ENCODE measurements around the gene CEP89. TPM values are rescaled to one million over a fixed set of nuclear protein-coding genes. Genes with fewer than 3 reads are reported as not detected.

Gene CEP89
- total and polyA plus RNA-seq, 5 donors, result 5.6 to 11.3 (median 9.2) TPM

DNA sequence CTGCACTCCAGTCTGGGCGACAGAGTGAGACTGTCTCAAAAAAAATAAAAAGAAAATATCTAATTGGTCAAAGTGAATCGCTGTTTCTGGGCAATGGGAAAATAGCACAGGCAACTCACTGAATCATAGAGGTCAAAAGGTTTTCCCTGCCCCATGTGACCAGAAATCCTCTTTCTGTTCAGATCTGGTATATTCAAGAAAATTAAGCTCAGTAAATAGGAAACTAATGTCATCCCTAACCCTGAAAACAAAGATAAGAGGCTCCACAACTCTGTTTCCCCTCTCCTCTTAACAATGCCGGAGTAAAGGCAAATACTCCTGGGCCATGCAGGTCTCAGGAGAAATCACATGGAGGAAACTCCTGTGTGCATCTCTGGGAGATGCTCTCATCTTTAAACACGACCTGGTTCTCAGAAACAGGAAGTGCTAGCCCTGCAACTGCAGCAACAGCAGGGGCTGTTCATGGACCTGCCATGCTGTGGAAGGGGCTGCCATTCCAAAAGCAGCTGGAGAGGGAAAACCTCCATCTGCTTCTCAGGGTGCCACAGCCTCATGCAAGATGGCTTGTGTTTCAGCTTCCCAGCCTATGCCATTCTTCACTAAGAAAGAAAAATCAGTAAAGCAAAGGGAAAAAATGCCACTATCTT lies 54.7 kb downstream of the CEP89 start:
- no peaks in the 10 kb centered on the region for H3K27me3 ChIP-seq (ENCODE audit: control insufficient read depth, insufficient read depth)
- DNase-seq (no peak), ATAC-seq (no peak)
- H3K27ac ChIP-seq (ENCODE audit: low read length), result no peak overlapping the region
- WGBS, result 49% methylated on average over 4 of the region's 4 CpGs
- H3K9me3 ChIP-seq (ENCODE audit: control insufficient read depth, low read length), result no peaks in the 10 kb centered on the region
- intact Hi-C loops (cut with DNase I), result no loop called here
- no peaks in the 10 kb centered on the region for H3K4me1 ChIP-seq (ENCODE audit: control insufficient read depth, insufficient read depth, low read length)
- H3K4me3 ChIP-seq (ENCODE audit: low read length), result no peak overlapping the region

DNA sequence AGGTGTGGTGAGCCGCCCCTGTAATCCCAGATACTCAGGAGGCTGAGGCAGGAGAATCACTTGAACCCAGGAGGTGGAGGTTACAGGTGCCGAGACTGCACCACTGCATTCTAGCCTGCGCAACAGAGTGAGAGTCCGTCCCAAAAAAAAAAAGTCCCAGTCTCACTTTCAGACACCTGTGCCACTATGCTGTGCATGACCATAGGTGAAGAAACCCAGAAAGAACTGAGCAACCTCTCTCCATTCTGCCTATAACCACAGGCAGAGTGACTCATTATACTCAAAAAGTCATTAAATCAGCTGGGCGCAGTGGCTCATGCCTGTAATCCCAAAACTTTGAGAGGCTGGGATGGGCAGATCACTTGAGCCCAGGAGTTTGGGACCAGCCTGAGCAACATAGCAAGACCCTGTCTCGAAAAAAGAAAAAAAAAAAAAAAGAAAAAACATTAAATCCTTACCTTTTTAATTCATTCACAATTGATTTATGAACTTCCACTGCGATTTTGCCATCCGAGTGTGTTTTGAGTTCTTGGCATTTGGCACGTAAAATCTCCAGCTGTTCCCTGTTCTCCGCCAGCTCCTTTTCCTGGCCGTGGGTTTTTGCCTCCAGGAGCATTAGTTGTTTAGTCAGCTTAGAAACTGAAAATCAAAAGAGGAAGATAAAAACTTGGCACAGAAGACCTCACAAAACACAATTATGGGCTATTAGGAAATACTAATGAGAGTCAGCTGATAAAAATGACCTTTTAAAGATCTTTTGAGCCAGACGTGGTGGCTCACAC lies 56.7 kb downstream of the CEP89 start:
- no peaks in the 10 kb centered on the region for H3K9me3 ChIP-seq (ENCODE audit: control insufficient read depth, low read length)
- ATAC-seq, result no peak
- intact Hi-C loops (cut with DNase I), result no loop called here

DNA sequence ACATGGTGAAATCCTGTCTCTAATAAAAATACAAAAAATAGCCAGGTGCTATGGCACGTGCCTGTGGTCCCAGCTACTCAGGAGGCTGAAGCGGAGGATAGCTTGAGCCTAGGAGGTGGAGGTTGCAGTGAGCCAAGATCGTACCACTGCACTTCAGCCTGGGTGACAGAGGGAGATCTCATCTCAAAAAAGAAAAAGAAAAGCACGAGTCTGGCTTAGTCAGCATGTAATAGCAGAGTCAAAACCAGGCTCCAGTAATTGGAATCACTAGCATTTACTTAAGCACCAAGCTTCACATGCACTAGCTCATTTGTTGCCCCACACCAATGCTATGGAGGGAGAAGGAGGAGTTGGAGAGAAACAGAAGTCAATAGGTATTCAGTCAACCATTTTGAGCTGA lies 60.3 kb downstream of the CEP89 start:
- DNase-seq, result no peak
- no peak for ATAC-seq
- intact Hi-C loops (cut with DNase I), result no loop called here
- Histone ChIP-seq H3K27ac (ENCODE audit: low read length) (no peak overlapping the region), H3K9me3 (ENCODE audit: control insufficient read depth, low read length) (no peaks in the 10 kb centered on the region), H3K4me1 (ENCODE audit: control insufficient read depth, insufficient read depth, low read length) (no peaks in the 10 kb centered on the region), H3K4me3 (ENCODE audit: low read length) (no peak overlapping the region), H3K27me3 (ENCODE audit: control insufficient read depth, insufficient read depth) (no peaks in the 10 kb centered on the region)
- 97% methylated on average over 4 of the region's 4 CpGs for WGBS

More for the DNA sequence above, 56.7 kb downstream of the CEP89 start:
- no peaks in the 10 kb centered on the region for H3K27me3 ChIP-seq (ENCODE audit: control insufficient read depth, insufficient read depth)
- WGBS, result 86% methylated on average over 12 of the region's 12 CpGs
- no peak overlapping the region for H3K27ac ChIP-seq (ENCODE audit: low read length)
- no peaks in the 10 kb centered on the region for H3K4me1 ChIP-seq (ENCODE audit: control insufficient read depth, insufficient read depth, low read length)
- no peak overlapping the region for H3K4me3 ChIP-seq (ENCODE audit: low read length)
- DNase-seq, result no peak

DNA sequence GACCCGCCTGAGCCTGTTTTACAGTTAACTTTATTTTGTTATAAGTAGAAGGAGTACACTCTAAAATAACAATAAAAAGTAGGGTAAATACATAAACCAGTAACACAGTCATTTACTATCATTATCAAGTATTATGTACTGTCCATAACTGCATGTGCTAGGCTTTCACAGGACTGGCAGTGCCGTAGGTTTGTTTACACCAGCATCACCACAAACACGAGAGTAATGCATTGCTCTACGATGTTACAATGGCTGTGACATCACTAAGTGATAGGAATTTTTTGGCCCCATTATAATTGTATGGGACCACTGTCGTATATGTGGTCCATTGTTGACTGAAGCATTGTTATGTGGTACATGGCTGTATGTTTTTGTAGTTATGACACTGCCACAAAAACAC lies 60.9 kb downstream of the CEP89 start:
- intact Hi-C loops (cut with DNase I), result no loop called here
- H3K4me1 ChIP-seq (ENCODE audit: control insufficient read depth, insufficient read depth, low read length), result no peaks in the 10 kb centered on the region
- H3K4me3 ChIP-seq (ENCODE audit: low read length), result no peak overlapping the region
- ATAC-seq (no peak), DNase-seq (no peak)
- no peak overlapping the region for H3K27ac ChIP-seq (ENCODE audit: low read length)
- H3K9me3 ChIP-seq (ENCODE audit: control insufficient read depth, low read length), result no peaks in the 10 kb centered on the region
- WGBS, result 94% methylated on average over 5 of the region's 5 CpGs
- no peaks in the 10 kb centered on the region for H3K27me3 ChIP-seq (ENCODE audit: control insufficient read depth, insufficient read depth)

DNA sequence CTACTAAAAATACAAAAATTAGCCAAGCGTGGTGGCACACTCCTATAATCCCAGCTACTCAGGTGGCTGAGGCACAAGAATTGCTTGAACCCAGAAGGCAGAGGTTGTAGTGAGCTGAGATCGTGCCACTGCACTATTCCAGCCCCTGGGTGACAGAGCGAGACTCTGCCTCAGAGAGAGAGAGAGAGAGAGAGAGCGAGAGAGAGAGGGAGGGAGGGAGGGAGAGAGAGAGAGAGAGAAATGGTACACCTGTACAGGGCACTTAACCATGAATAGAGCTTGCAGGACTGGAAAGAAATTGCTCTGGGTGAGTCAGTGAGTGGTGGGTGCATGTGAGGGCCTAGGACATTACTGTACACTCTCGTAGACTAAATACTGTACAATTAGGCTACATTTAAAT lies 61.7 kb downstream of the CEP89 start:
- Histone ChIP-seq H3K4me3 (ENCODE audit: low read length) (no peak overlapping the region), H3K4me1 (ENCODE audit: control insufficient read depth, insufficient read depth, low read length) (no peaks in the 10 kb centered on the region), H3K27me3 (ENCODE audit: control insufficient read depth, insufficient read depth) (no peaks in the 10 kb centered on the region), H3K9me3 (ENCODE audit: control insufficient read depth, low read length) (peaks cover 3% of the 10 kb centered on the region), H3K27ac (ENCODE audit: low read length) (no peak overlapping the region)
- WGBS, result 94% methylated on average over 5 of the region's 5 CpGs
- ATAC-seq (no peak), DNase-seq (no peak)
- intact Hi-C loops (cut with DNase I), result no loop called here

DNA sequence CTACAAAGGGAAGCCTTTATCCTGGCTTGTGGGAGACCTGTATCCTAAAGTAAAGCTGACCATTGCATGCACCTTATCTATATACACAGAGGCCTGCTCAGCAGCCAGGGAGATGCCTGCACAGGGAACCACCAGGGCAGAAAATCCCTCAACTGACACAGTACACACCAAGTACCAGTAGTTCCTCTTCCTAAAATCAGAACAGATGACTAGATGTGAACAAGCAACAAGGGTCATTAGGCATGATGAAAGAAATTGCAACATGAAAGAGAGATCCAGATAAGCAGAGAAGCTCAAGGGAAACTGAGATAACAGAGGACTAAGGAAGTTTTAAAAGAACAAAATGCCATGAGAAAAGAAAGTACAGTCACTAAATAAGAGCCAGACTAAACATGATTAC lies 62.5 kb downstream of the CEP89 start:
- Histone ChIP-seq H3K9me3 (ENCODE audit: control insufficient read depth, low read length) (peaks cover 3% of the 10 kb centered on the region), H3K4me3 (ENCODE audit: low read length) (no peak overlapping the region), H3K27ac (ENCODE audit: low read length) (no peak overlapping the region), H3K4me1 (ENCODE audit: control insufficient read depth, insufficient read depth, low read length) (no peaks in the 10 kb centered on the region), H3K27me3 (ENCODE audit: control insufficient read depth, insufficient read depth) (no peaks in the 10 kb centered on the region)
- ATAC-seq, result no peak
- DNase-seq, result no peak
- intact Hi-C loops (cut with DNase I), result no loop called here

DNA sequence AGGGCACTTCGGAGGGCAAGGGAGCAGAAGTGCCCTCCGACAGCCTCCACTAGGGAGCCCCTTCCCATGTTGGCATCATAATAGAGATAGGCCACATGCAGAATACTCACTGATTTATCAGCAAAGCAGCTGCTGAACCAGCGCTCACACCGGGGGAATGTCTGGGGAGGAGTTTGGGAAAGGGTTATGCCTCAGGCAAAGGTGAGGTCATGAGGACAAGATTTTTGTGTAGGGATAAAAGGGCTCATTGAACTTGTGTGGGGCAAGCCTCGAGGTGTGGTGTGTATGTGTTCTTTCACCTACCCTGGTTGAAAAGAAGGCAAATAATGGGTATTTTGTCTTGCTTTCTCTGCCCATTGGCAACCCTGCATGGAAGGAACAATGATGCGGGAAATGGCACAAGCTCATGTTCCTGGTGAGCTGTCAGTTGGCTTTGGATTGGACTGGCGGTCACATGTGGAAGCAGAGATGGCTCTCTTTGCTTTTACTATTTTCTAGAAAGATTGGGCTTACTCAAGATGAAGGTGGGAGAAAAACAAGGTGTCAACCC lies 63.0 kb downstream of the CEP89 start:
- DNase-seq (no peak), ATAC-seq (no peak)
- no peak overlapping the region for H3K4me3 ChIP-seq (ENCODE audit: low read length)
- H3K27me3 ChIP-seq (ENCODE audit: control insufficient read depth, insufficient read depth), result no peaks in the 10 kb centered on the region
- intact Hi-C loops (cut with DNase I), result no loop called here
- 92% methylated on average over 7 of the region's 7 CpGs for WGBS
- no peaks in the 10 kb centered on the region for H3K4me1 ChIP-seq (ENCODE audit: control insufficient read depth, insufficient read depth, low read length)
- H3K27ac ChIP-seq (ENCODE audit: low read length), result no peak overlapping the region
- peaks cover 3% of the 10 kb centered on the region for H3K9me3 ChIP-seq (ENCODE audit: control insufficient read depth, low read length)

DNA sequence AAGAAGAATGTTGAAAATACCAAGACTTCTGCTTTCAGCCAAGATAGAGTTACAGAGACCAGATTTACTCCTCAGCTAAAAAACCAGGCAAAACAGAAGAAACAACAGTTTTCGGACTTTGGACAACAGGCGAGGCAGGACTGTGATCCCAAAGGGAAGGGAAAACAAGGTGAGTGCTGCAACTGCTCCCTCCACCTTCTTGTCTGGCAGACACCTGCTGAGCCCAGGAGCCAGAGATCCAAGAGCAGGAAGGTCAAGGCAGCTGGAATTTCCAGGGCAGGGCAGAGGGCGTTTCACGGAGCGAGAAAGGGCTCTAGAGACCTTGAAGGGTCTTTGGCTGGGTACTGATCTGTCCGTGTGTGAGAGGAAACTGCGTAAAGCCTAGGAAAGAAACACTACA lies 69.3 kb downstream of the CEP89 start:
- no peak overlapping the region for H3K4me3 ChIP-seq (ENCODE audit: low read length)
- H3K4me1 ChIP-seq (ENCODE audit: control insufficient read depth, insufficient read depth, low read length), result no peaks in the 10 kb centered on the region
- no peak overlapping the region for H3K27ac ChIP-seq (ENCODE audit: low read length)
- 84% methylated on average over 7 of the region's 7 CpGs for WGBS
- DNase-seq, result no peak
- intact Hi-C loops (cut with DNase I), result no loop called here
- ATAC-seq, result no peak
- no peaks in the 10 kb centered on the region for H3K27me3 ChIP-seq (ENCODE audit: control insufficient read depth, insufficient read depth)
- H3K9me3 ChIP-seq (ENCODE audit: control insufficient read depth, low read length), result peaks cover 3% of the 10 kb centered on the region

DNA sequence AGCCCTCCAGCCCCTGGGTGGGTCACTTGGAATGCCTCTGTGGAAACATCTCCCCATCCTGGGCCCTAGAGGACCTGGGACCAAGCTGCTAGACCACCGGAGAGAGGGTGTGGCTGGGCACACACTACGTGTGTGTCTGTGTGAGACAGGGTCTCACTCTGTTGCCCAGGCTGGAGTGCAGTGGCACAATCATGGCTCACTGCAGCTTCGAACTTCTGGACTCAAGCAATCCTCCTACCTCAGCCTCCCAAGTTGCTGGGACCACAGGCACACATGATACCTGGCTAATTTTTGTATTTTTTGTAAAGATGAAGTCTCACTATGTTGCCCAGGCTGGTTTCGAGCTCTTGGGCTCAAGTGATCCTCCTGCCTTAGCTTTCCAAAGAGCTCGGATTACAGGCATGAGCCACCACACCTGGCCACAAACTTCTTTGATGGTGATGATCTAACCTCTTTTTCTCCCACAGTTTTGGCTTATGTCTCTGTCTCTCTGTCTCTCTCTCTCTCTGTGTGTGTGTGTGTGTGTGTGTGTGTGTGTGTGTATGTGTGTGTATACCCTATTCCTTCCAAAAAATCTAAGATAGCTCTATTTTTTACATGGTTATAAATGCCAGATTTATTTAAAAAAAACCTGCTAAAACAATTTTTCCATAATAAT lies 70.1 kb downstream of the CEP89 start:
- no peak for ATAC-seq
- H3K9me3 ChIP-seq (ENCODE audit: control insufficient read depth, low read length), result peaks cover 3% of the 10 kb centered on the region
- 81% methylated on average over 5 of the region's 5 CpGs for WGBS
- no peak for DNase-seq
- H3K27ac ChIP-seq (ENCODE audit: low read length), result no peak overlapping the region
- no peaks in the 10 kb centered on the region for H3K4me1 ChIP-seq (ENCODE audit: control insufficient read depth, insufficient read depth, low read length)
- intact Hi-C loops (cut with DNase I), result no loop called here
- H3K4me3 ChIP-seq (ENCODE audit: low read length), result no peak overlapping the region
- no peaks in the 10 kb centered on the region for H3K27me3 ChIP-seq (ENCODE audit: control insufficient read depth, insufficient read depth)

DNA sequence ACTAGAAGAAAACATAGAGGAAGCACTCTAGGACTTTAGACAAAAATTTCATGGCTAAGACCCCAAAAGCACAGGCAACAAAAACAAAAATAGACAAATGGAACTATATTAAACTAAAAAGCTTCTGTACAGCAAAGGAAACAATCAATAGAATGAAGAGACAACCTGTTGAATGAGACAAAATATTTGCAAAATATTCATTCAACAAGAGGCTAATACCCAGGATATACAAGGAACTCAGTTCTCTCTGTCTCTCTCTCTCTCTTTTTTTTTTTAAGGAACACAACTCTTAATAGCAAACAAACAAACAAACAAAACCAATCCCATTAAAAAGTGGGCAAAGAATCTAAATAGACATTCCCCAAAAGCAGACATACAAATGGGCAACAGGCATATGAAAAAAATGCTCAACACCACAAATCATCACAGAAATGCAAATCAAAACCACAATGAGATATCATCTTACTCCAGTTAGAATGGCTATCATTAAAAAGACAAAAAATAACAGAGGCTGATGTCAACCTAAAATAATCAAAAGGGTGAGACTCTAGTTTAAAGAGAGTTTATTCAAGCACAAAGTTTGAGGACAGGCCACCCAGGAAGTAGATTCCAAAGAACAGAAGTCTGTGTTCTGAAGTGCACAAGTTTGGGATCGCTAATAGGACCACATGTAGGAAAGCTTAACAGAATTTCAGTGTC lies 75.1 kb downstream of the CEP89 start:
- intact Hi-C loops (cut with DNase I), result no loop called here
- H3K9me3 ChIP-seq (ENCODE audit: control insufficient read depth, low read length), result peaks cover 3% of the 10 kb centered on the region
- ATAC-seq, result no peak
- no peaks in the 10 kb centered on the region for H3K27me3 ChIP-seq (ENCODE audit: control insufficient read depth, insufficient read depth)
- 97% methylated on average over 1 of the region's 1 CpG for whole genome bisulfite sequencing
- no peak overlapping the region for H3K27ac ChIP-seq (ENCODE audit: low read length)
- H3K4me1 ChIP-seq (ENCODE audit: control insufficient read depth, insufficient read depth, low read length), result no peaks in the 10 kb centered on the region
- no peak overlapping the region for H3K4me3 ChIP-seq (ENCODE audit: low read length)
- DNase-seq, result no peak

DNA sequence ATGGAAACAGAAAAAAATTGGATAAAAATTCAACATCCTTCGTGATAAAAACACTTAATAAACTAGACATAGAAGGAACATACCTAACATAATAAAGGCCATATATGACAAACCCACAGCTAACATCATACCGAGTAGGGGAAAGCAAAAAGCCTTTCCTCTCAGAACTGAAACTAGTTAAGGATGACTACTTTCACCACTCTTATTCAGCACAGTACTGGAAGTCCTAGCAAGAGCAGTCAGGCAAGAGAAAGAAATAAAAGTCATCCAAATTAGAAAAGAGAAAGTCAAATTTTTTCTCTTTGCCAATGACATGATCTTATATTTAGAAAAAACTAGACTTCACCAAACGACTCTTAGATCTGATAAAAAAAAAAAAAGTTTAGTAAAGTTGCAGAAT lies 76.4 kb downstream of the CEP89 start:
- Histone ChIP-seq H3K4me3 (ENCODE audit: low read length) (no peak overlapping the region), H3K9me3 (ENCODE audit: control insufficient read depth, low read length) (peaks cover 3% of the 10 kb centered on the region), H3K27ac (ENCODE audit: low read length) (no peak overlapping the region), H3K27me3 (ENCODE audit: control insufficient read depth, insufficient read depth) (no peaks in the 10 kb centered on the region), H3K4me1 (ENCODE audit: control insufficient read depth, insufficient read depth, low read length) (no peaks in the 10 kb centered on the region)
- DNase-seq (no peak), ATAC-seq (no peak)
- 92% methylated on average over 3 of the region's 3 CpGs for WGBS
- intact Hi-C loops (cut with DNase I), result no loop called here

Measured in right cardiac atrium (tissue), 5 donors.